Measurements from ENCODE around the gene PEX11B. TPM values are rescaled to one million over a fixed set of nuclear protein-coding genes. Genes with fewer than 3 reads are reported as not detected.

Gene PEX11B
- total and polyA plus RNA-seq, 2 of the 4 experiments (the other 2 are of a cell fraction) = 15.4 to 24.3 TPM

DNA sequence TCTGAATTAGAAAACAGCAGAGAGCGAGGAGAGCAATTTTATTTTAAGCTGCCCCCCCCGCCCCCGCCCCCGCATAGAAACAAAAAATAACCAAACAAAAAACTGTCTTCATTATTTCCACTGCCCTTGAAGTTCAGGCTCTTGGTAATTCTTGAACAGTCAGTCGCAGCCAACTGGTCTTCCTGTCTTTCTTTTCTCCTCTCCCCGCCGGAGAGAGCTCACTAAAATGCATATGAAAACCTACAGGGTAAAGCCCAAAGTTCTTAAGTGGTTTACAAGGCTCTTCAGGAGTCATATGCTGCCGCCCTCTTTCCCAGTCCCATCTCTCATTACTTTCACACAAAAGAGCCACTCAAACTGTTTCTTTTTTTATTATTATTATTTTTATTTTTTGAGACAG, 31.7 kb downstream of the PEX11B start:
- Histone ChIP-seq H2BK5ac (ENCODE audit: low read depth, low read length, poor library complexity, severe bottlenecking) (no peak overlapping the region), H2BK20ac (ENCODE audit: low read depth, low read length) (no peak overlapping the region), H4K5ac (ENCODE audit: low read depth, low read length) (no peak overlapping the region), H2AFZ (replicated peaks; ENCODE audit: low read length, poor library complexity) (no peak overlapping the region), H3K9me3 (ENCODE audit: control insufficient read depth, insufficient read depth, low read length) (no peaks in the 10 kb centered on the region), H4K20me1 (ENCODE audit: insufficient read depth, low read length) (no peaks in the 10 kb centered on the region), H4K8ac (ENCODE audit: low read depth in 2 of 2, low read length in 2 of 2) (no peak overlapping the region), H2BK15ac (ENCODE audit: low read depth, low read length) (no peak overlapping the region), H3K14ac (replicated peaks; ENCODE audit: low read depth, low read length) (no peak overlapping the region), H2AK9ac (replicated peaks; ENCODE audit: low read depth, low read length, poor library complexity) (no peak overlapping the region), H3K27ac (ENCODE audit: insufficient read depth, low read length) (no peak overlapping the region), H3K27me3 (ENCODE audit: control insufficient read depth, insufficient read depth, low read length) (peaks cover 2% of the 10 kb centered on the region; the same call in 1 of the 2 replicates), H3K4me1 (ENCODE audit: control insufficient read depth, insufficient read depth, low read length) (peaks cover 8% of the 10 kb centered on the region), H3K9me1 (ENCODE audit: insufficient read depth, low read length) (0 out of 2 replicates have a peak, but pooled peaks cover 3% of the 10 kb centered on the region), H3K79me1 (ENCODE audit: low read depth in 1 of 2, low read length in 2 of 2) (no peaks in the 10 kb centered on the region), H2BK120ac (ENCODE audit: low read depth, low read length) (no peak overlapping the region), H3K4me2 (ENCODE audit: low read depth, low read length) (no peak overlapping the region), H3K56ac (ENCODE audit: extremely low read depth, insufficient read depth, low read length) (no peak overlapping the region), H3K36me3 (ENCODE audit: control insufficient read depth, insufficient read depth, low read length) (no peaks in the 10 kb centered on the region), H3K23ac (ENCODE audit: low read depth, low read length) (no peak overlapping the region), H3K18ac (ENCODE audit: low read depth, low read length) (no peak overlapping the region), H4K91ac (ENCODE audit: insufficient read depth, low read depth, low read length) (no peak overlapping the region), H3K4ac (ENCODE audit: low read depth, low read length) (no peak overlapping the region), H2AK5ac (ENCODE audit: low read depth, low read length) (no peak overlapping the region), H3K9ac (ENCODE audit: low read depth, low read length) (no peak overlapping the region), H3K4me3 (ENCODE audit: insufficient read depth, low read depth, low read length) (no peak overlapping the region)
- 74% methylated on average over 3 of the region's 8 CpGs; no CpG with 5 or more reads in 1 of the 2 experiments for WGBS, 2 experiments (ENCODE audit: extremely low coverage in 2 of 2, insufficient read length in 1 of 2)
- TF ChIP-seq RCOR1 (IDR thresholded peaks at IDR 0.05; ENCODE audit: insufficient replicate concordance, low read length) (no peak), FOS (IDR thresholded peaks at IDR 0.05; ENCODE audit: low read depth, low read length) (no peak), RFX5 (IDR thresholded peaks at IDR 0.05; ENCODE audit: low read depth, low read length) (no peak), ELK1 (IDR thresholded peaks at IDR 0.05; ENCODE audit: borderline replicate concordance, low read depth, low read length) (no peak), NFE2L2 (IDR thresholded peaks at IDR 0.05; ENCODE audit: low read depth, low read length) (no peak), MAFK (IDR thresholded peaks at IDR 0.05; ENCODE audit: low read depth, low read length) (no peak), MXI1 (IDR thresholded peaks at IDR 0.05; ENCODE audit: borderline replicate concordance, low read depth, low read length) (no peak), CEBPB (IDR thresholded peaks at IDR 0.05; ENCODE audit: low read depth, low read length) (no peak)
- ChIA-PET CTCF (no interaction called here), POLR2A (ENCODE audit: unreplicated experiment) (no interaction called here)
- in situ Hi-C loops (cut with MboI; ENCODE audit: low sequenced_read_pairs) = no loop called here
- ATAC-seq (ENCODE audit: low read depth) = no peak
- dilution Hi-C loops (cut with HindIII; ENCODE audit: low sequenced_read_pairs, unreplicated experiment) = no loop called here
- no peak for DNase-seq
- BruUV-seq (replicated peaks) = no TSS peak
- intact Hi-C loops (cut with micrococcal nuclease) = no loop called here

Data from IMR-90 (cell line).